SW480 (cell line): ENCODE measurements around the gene SND1.
"Not testable (repeated sequence)": the region's sequence is repeated elsewhere in the genome, so short reads cannot be mapped to it uniquely, and the experiment has no call there.

Experiments used
- DNase-seq: peaks from one replicate; pipeline ENCODE4 v3.0.0-alpha.2; 2016; ENCODE audit warnings: low spot score

SND1 gene

GRCh38 chr7:127832592-127832991 is 180.6 kb downstream of the SND1 start:
- DNase-seq: no peak

- DNase-seq: no peak
Measured at GRCh38 chr7:127833641-127834040, 181.6 kb downstream of the SND1 start.

GRCh38 chr7:127835679-127836078 is 183.7 kb downstream of the SND1 start:
- no peak for DNase-seq

DNA sequence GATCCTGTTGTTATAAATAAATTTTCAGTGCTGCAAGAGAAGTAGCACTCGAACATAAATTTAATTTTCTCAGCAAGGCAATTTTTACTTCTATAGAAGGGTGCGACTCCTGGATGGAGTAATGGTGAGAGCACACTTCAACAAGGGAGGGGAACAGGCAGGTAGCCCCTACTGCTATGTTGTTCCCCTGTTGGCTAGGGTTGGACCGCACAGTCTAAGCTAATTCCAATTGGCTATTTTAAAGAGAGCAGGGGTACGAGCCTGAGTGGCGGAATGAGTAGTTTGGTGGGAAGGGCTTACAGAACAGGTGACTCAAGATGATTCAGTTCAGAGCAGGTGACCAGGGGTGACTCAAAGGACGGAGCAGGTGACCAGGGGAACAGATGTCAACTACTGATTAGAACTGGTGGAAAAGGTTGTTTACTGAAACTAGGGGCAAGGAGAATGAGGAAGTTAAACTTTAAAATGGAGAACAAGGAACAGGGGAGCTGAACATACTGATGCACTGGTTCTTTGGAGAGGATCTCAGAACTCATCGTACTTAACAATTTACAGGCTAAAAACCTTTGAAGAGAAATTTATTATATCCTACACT is 185.9 kb downstream of the SND1 start:
- not testable (repeated sequence) for DNase-seq

- DNase-seq: no peak
Measured at GRCh38 chr7:127838816-127839415, 186.9 kb downstream of the SND1 start.

DNA sequence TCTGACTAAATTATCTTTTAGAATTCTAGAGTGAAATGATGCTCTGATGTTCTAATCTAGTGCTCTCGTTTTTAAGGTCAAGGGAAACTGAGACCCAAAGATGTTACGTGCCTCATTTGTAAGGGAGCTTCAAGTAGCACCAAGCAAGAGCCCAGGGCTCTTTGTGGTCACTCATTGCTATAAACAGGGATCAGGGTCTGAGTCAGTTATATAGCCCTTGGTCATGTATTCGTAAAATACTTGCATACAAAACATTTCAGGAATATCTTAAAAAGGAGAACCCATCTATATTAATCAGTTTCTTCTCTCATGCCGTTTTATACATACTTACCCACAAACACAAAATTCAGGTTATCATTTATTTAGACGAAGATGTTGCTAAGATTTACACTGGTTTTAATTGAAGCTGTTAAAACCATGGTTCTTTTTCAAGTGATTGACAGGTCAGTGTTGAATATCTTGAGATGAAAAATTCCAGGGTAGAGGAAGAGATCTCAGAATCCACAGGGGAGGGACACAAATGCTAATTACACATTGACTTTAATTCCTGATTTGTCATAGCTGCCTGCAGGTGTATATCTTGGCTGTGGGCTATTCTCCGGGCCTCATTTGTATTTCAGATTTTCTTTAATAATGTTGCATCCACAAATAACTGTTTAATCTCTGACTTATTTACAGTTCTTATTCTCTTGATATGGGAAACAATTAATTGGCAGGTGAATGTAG is 188.4 kb downstream of the SND1 start:
- DNase-seq: no peak

- DNase-seq: no peak
Measured at GRCh38 chr7:127844165-127844564, 192.2 kb downstream of the SND1 start.

DNA sequence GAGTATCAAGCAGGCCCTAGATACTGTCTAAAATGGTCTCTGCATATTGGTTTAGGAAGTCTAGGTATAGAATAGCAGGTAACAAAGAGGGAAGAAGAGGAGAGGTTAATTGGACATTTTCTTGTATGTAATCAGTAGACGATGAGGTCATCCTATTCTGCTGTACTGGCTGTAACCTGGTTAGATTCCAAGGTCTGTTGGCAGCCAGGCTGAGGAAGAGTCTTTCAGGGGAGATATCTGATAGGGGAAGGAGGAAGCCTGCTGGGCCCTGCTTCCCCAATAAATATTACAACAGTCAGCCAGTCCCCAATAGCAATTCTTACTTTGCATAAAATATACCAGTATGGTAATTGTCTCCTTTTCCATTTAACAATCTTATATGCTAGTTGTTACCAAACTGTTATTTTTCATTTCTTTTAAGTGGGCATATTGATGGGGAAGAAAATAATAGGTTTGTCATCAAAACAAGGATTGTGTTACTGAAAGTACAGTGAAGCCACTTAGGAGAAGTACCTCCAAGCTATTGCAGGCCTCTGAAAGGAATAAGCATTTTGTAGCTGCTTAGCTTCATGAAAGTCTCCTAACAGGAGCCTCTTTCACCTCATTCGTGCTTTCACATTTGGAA is 192.8 kb downstream of the SND1 start:
- no peak for DNase-seq

GRCh38 chr7:127845522-127846214 is 193.7 kb downstream of the SND1 start:
- no peak for DNase-seq

GRCh38 chr7:127847641-127848040 is 195.6 kb downstream of the SND1 start:
- DNase-seq: no peak

DNA sequence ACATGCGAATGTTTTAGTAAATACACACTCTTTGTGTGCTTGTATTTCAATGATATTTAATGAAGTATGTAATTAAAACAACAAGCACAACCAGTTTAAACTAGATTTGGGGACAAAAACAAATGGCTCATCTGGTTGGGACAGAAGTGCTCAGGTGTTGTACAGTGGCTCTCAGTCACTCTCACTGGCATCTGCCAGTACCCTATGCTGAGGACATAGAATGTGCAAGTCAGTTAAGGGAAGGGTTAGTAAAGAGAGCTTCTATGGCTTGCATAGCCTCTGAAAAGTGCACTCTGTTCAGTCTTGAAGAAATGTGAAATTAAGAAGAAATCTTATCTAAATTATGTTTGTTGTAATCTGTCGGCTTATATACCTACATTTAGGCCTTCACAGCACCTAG is 196.2 kb downstream of the SND1 start:
- no peak for DNase-seq

DNA sequence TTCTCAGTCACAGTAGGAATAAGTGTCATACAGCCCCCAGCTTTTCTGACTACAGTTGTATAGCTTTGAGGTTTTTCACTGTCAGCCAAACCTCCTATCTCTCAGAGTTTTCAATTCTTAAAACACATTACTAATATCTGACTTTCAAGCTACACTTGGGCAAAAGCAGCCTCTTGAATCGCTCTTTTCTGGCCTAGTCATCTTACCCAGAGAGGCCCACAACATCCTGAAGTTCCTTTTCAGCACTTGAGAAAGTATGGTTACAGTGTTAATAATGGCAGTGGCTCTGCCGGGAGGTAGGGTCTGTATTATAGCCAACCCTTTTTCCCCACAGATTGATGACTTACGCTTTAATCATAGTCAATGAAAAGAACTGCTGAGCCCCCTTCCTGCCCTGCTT is 198.2 kb downstream of the SND1 start:
- DNase-seq: no peak

DNA sequence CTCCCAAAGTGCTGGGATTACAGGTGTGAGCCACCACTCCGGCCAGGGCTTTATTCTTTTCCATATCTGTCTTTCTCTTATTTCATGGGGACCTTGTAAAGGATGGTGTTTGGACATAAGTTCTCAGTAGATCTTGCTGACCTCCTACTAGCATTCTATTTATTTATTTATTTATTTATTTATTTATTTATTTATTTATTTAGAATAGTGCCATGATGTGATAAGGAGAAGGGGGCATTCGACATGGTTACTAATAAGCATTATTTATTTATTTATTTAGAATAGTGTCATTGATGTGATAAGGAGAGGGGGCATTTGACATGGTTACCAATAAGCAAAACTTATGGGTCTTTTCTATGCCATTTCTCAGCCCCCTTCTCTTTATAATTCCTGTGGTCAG is 202.4 kb downstream of the SND1 start:
- DNase-seq: no peak

DNA sequence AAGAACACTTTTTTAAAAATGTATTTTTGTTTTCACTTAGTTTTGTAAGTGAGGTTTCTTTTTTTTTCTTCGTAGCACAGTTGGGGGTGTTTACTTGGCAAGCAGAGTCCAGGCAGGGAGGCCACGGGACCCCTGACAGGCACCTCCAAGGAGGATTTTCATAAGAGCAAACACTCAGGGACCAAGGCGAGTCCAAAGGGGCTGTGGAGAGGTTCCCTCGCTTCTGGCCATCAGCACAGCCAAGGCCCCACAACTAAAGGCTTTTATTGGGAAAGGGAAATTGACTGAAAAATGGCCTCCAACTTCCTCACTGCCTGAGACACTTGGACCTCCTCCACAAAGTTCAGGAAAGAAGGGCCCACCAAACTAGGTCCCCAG is 205.5 kb downstream of the SND1 start:
- no peak for DNase-seq

- no peak for DNase-seq
Measured at GRCh38 chr7:127858091-127858914, 206.3 kb downstream of the SND1 start.

DNA sequence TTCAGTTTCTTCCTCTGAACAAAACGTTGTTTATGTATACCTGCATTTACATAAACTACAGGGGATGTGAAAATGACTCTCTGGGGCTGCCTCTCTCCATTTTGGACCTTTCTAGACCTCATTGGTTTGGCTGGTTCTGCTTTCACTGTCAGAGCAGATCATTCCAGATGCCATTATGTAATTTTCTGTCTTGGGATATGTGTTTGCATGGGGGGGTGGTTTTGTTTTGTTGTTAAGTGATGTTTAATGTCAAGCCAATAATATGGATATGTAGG is 206.9 kb downstream of the SND1 start:
- DNase-seq: no peak

DNA sequence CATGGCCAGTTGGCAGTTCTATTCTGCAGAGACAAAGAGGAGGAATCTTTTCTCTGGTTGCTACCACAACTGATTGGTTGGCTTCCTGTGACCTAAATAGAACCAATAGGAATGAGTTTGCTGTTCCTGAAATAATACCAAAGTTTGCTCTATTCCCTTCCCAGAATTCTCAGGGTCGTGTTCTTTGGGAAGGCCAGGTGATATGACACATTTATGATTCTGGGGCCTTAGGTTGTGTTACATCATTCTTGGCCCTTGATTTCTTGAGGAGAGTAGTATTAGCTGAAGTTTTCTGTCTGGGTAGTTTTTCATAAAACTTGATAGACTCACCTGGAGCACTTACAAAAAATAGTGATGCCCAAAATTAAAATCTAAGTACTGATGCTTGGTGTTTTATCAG is 207.3 kb downstream of the SND1 start:
- DNase-seq: no peak

- no peak for DNase-seq
Measured at GRCh38 chr7:127862525-127862924, 210.5 kb downstream of the SND1 start.

GRCh38 chr7:127863082-127863481 is 211.1 kb downstream of the SND1 start:
- DNase-seq: no peak

DNA sequence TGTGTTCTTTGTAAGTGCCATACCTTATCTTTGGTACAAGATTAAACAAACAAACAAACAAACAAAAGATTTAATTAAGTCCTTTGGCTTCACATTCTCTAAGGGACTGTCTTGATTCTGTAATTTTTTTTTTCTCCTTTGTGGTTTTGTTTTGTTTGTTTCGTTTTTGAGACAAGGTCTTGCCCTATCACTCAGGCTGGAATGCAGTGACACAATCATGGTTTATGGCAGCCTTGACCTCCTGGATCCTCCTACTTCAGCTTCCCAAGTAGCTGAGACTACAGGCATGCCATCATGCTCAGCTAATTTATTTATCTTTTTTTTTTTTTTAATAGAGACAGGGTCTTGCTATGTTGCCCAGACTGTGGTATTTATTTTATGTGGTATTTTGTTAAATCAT is 213.5 kb downstream of the SND1 start:
- DNase-seq: peak; percentile 13

DNA sequence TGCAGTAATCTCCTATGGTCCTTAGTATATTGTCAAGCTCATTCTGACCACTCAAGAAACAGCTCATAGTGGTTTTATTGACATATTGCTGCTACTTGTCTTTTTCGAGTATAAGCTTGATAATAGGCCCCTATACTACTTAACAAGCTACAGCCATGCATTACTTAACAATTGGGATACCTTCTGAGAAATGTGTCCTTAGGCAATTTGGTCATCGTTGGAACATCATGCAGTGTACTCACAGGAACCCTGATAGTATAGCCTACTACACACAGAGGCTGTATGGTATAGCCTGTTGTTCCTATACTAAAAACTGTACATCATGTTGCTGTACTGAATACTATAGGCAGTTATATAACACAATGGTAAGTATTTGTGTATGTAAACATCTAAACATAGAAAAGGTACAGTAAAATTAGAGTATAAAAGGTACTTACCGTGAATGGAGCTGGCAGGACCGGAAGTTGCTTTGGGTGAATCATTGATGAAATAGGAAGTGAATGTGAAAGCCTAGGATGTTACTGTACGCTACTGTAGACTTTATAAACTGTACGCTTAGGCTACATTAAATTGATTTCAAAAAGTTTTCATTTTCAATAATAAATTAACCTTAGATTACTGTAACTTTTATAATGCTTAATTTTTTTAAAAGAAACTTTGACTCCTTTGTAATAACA is 218.4 kb downstream of the SND1 start:
- no peak for DNase-seq
